A673 (cell line): ENCODE data around the gene WDR82. TPM values are rescaled to one million over a fixed set of nuclear protein-coding genes. Genes with fewer than 3 reads are reported as not detected.
A peak's percentile ranks its signal among the peaks of the same experiment; 100 is the strongest.
"Not testable (repeated sequence)": the region's sequence is repeated elsewhere in the genome, so short reads cannot be mapped to it uniquely, and the experiment has no call there.

Experiments
- BruUV-seq: library from RNA; stranded (reverse); fragments of 400-500 nt; replicated peaks from 2 replicates; lab custom pipeline; 2021; lab: Mats Ljungman, UMichigan
- CTCF ChIA-PET: fragments of 300-600 bp; sonication (Branson Sonifier 250); formaldehyde crosslinking; loops from one replicate; lab custom pipeline; 2022; ENCODE audit warnings: antibody characterized with exemption; lab: Charles Lee
- POLR2A ChIA-PET: fragments of 300-600 bp; sonication (Branson Sonifier 250); formaldehyde crosslinking; loops from one replicate; lab custom pipeline; 2022; ENCODE audit warnings: antibody characterized with exemption; ENCODE audit not compliant: low non-redundant PET; lab: Charles Lee
- DNase-seq: peaks from one replicate; pipeline ENCODE4 v3.0.0-alpha.2; 2015; ENCODE audit warnings: low spot score
- H3K27ac ChIP-seq: fragments of 200-600 bp; sonication (generic); 2 replicates; pipeline ENCODE4 v1.5.1; 2016; ENCODE audit warnings: mixed run types, low read depth, mild to moderate bottlenecking, mixed read lengths, antibody characterized with exemption, low read length; ENCODE audit not compliant: poor library complexity, severe bottlenecking
- H3K27me3 ChIP-seq: fragments of 200-600 bp; sonication (generic); replicated peaks from 2 replicates; pipeline ENCODE4 v1.6.1; 2017; ENCODE audit warnings: mixed run types, low read depth, mild to moderate bottlenecking, mixed read lengths, antibody characterized with exemption, low read length; ENCODE audit not compliant: insufficient read depth, poor library complexity
- H3K36me3 ChIP-seq: fragments of 200-600 bp; sonication (generic); 2 replicates; pipeline ENCODE4 v1.6.1; 2016; ENCODE audit warnings: mixed run types, mild to moderate bottlenecking, mixed read lengths, antibody characterized with exemption, low read length; ENCODE audit not compliant: insufficient read depth, poor library complexity, severe bottlenecking
- H3K4me1 ChIP-seq: fragments of 200-600 bp; sonication (generic); 2 replicates; pipeline ENCODE4 v1.6.1; 2017; ENCODE audit warnings: mixed run types, mild to moderate bottlenecking, mixed read lengths, antibody characterized with exemption, low read length; ENCODE audit not compliant: insufficient read depth, poor library complexity, severe bottlenecking
- H3K4me3 ChIP-seq: fragments of 200-600 bp; sonication (generic); 2 replicates; pipeline ENCODE4 v1.5.1; 2016; ENCODE audit warnings: low read depth, mixed run types, mild to moderate bottlenecking, mixed read lengths, low read length; ENCODE audit not compliant: poor library complexity, severe bottlenecking
- H3K9me3 ChIP-seq: fragments of 200-600 bp; sonication (generic); 2 replicates; pipeline ENCODE4 v1.6.1; 2016; ENCODE audit warnings: mixed run types, low read depth, mild to moderate bottlenecking, mixed read lengths, antibody characterized with exemption, low read length; ENCODE audit not compliant: poor library complexity, severe bottlenecking
- EZH2 ChIP-seq: fragments of 200-600 bp; sonication (generic); IDR thresholded peaks from 2 replicates; pipeline ENCODE4 v1.6.1; 2017; ENCODE audit warnings: borderline replicate concordance, low read depth, mild to moderate bottlenecking, mixed read lengths, antibody characterized with exemption, low read length; ENCODE audit not compliant: poor library complexity, severe bottlenecking
- intact Hi-C: fragments of 100-400 bp; cut with micrococcal nuclease; formaldehyde crosslinking; loops from one replicate; pipeline ENCODE4 v1.10.0; 2022; ENCODE audit not compliant: unreplicated experiment
- total RNA-seq: library from RNA; stranded (reverse); gene quantifications from 2 replicates; pipeline ENCODE4 v1.2.3, GENCODE V29; 2021
- TF ChIP-seq, protein P1 (sequence below): fragments of 300-800, 200-600 bp; sonication (generic); conservative IDR thresholded peaks from 2 replicates; pipeline ENCODE4 v1.5.1; 2017; ENCODE audit warnings: low read depth, mild to moderate bottlenecking, antibody characterized with exemption, low read length, moderate library complexity, mixed read lengths

WDR82 gene
- total RNA-seq, 1 experiment from 2014 or later = 54.3 TPM

DNA sequence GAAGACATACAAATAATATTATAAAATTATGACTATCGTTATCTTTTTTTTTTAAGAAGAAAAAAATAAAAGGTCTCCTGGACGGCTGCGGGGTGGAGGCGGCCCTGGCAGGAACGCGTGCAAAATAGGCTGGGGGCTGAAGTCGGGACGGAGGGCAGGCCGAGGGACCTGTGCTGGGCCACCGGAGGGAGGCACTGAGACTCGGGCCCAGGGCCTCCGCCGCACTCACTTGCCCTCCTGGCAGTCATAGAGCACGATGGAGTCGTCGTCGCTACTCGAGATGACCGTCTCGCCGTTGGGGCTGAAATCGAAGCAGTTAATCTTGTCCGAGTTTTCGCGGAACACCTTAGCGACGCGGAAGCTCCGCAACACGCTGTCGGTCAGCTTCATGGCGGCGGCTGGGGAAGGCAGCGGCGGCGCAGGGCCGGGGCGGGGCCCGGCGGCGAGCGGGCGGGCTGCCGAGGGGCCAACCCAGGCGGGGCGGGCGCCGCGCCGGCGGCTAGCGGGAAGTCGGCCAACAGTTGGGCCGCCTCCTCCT lies 408 bp downstream of the WDR82 start:
- TF ChIP-seq EZH2 = no peak
- TF ChIP-seq, protein P1, sequence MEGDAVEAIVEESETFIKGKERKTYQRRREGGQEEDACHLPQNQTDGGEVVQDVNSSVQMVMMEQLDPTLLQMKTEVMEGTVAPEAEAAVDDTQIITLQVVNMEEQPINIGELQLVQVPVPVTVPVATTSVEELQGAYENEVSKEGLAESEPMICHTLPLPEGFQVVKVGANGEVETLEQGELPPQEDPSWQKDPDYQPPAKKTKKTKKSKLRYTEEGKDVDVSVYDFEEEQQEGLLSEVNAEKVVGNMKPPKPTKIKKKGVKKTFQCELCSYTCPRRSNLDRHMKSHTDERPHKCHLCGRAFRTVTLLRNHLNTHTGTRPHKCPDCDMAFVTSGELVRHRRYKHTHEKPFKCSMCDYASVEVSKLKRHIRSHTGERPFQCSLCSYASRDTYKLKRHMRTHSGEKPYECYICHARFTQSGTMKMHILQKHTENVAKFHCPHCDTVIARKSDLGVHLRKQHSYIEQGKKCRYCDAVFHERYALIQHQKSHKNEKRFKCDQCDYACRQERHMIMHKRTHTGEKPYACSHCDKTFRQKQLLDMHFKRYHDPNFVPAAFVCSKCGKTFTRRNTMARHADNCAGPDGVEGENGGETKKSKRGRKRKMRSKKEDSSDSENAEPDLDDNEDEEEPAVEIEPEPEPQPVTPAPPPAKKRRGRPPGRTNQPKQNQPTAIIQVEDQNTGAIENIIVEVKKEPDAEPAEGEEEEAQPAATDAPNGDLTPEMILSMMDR = no peak
- DNase-seq = no peak
- no TSS peak for BruUV-seq

DNA sequence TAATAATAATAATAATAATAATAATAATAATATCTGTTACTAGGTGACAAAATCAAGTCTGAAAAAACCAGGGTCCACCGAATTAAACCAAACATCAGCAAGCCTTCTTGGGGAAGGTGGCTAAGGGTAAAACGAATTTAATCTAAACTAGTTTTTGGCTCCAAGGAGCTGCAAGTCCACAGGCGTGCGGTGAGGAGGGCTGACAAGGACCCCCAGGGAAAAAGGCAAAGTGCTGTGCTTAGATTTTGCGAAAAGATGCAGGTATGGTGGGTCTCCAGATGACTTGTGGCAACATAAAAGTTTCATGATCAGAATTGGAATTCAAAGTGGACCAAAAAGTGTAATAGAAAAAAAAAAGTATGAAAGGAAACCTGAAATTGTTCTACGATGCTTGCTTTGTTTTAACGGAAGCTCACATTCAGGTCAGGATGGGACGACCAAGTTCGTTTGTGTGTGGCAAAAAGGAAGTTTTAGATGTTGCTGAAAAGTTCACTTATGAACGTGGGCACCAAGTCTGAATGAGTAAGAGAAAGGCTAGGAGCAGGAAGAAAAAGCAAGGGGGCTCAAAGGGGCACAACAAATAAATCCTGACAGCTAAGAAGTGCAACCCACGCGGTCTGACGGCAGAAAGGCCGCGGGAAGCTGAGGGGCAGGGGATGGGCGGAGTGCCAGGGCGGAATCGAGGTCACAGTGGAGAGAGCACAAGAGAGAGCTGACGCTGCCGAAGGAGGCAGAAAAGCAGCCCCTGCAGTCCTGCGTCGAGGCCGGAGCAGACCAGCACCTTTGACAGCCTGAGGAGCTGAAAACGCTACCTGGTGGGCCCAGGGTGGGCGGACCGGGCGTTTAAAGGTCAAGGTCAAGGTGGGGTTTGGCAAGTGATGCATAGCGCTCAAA lies 1.1 kb downstream of the WDR82 start:
- no peaks in the 10 kb centered on the region for H3K9me3 ChIP-seq
- H3K27me3 ChIP-seq = no peaks in the 10 kb centered on the region
- TSS peak; percentile 40 for BruUV-seq
- peaks cover 7% of the 10 kb centered on the region for H3K4me1 ChIP-seq
- intact Hi-C loops = loop anchor here (5.0 kb wide), 1 partner anchor 35 kb away; no protein-coding TSS in a partner anchor
- peak; percentile 17 for DNase-seq
- peak overlapping the region; percentile 89 for H3K27ac ChIP-seq
- CTCF ChIA-PET = no interaction called here
- TF ChIP-seq, protein P1 = no peak
- no peak for TF ChIP-seq EZH2
- H3K4me3 ChIP-seq = peak overlapping the region; percentile 74
- POLR2A ChIA-PET = interaction anchor here (1.1 kb wide), 1 partner anchor 43 kb away, joined by 3 read pairs; no protein-coding TSS in a partner anchor
- no peaks in the 10 kb centered on the region for H3K36me3 ChIP-seq

More for the DNA sequence above, 408 bp downstream of the WDR82 start:
- Histone ChIP-seq H3K27ac (peak overlapping the region; percentile 89), H3K4me1 (peaks cover 7% of the 10 kb centered on the region), H3K27me3 (no peaks in the 10 kb centered on the region), H3K9me3 (no peaks in the 10 kb centered on the region), H3K36me3 (no peaks in the 10 kb centered on the region), H3K4me3 (peak overlapping the region; percentile 74)
- ChIA-PET POLR2A (interaction anchor here (1.1 kb wide), 1 partner anchor 42 kb away, joined by 3 read pairs; no protein-coding TSS in a partner anchor), CTCF (no interaction called here)
- intact Hi-C loops = loop anchor here (5.0 kb wide), 1 partner anchor 36 kb away; no protein-coding TSS in a partner anchor

DNA sequence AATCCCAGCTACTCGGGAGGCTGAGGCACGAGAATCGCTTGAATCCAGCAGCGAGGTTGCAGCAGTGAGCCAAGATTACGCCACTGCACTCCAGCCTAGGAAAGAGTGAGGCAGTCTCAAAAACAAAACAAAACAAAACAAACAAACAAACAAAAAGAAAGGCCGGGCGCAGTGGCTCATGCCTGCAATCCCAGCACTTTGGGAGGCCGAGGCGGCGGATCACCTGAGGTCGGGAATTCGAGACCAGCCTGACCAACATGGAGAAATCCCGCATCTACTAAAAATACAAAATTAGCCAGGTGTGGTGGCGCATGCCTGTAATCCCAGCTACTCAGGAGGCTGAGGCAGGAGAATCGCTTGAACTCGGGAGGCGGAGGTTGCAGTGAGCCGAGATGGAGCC lies 3.7 kb downstream of the WDR82 start:
- intact Hi-C loops = loop anchor here (5.0 kb wide), 1 partner anchor 32 kb away; no protein-coding TSS in a partner anchor
- H3K9me3 ChIP-seq, CTCF ChIA-PET, DNase-seq, H3K4me3 ChIP-seq, POLR2A ChIA-PET, H3K27me3 ChIP-seq, H3K4me1 ChIP-seq, H3K27ac ChIP-seq, BruUV-seq, H3K36me3 ChIP-seq: not testable (repeated sequence)
